LoVo (cell line): Measurements from ENCODE around the gene TMEM11.

Experiments used
- DNase-seq: peaks from one replicate; pipeline ENCODE4 v3.0.0-alpha.2; 2016; ENCODE audit warnings: low spot score

TMEM11 gene

DNA sequence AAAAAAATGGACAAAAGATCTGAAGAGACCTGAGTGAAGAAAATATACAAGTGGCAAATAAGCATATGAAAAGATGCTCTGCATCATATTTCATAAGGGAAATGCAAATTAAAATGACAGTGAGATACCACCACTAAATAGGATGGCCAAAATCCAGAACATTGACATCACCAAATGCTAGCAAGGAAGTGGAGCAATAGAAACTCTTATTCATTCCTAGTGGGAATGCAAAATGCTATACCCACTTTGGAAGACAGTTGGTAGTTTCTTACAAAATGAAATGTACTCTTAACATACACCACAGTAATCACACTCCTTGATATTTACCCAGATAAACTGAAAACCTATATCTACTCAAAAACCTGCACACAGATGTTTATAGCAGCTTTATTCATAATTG is 53.6 kb downstream of the TMEM11 start:
- no peak for DNase-seq

DNA sequence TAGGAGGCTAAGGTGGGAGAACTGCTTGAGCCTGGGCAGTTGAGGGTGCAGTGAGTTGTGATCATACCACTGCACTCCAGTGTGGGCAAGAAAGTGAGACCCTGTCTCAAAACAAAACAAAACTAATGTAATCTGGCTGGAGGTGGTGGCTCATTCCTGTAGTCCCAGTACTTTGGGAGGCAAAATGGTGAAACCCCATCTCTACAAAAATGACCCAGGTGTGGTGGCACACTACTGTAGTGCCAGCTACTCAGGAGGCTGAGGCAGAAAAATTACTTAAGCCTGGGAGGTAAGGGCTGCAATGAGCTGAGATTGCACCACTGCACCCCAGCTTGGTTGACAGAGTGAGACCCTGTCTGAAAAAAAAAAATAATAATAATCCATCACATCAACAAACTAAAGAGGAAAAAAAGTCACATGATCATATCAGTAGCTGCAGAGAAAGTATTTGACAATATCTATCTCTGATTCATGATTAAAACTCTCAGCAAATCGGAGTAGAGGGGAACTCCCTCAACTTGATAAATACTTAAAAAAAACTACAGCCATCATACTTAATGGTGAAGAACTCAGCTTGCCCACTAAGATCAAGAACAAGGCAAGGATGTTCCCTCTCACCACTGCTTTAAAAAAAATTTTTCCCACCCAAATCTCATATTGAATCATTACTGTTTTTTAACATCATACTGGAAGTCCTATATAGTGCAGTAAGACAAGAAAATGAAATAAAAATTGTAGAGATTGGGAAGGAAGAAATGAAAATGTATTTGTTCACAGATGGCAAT is 56.2 kb downstream of the TMEM11 start:
- no peak for DNase-seq

DNA sequence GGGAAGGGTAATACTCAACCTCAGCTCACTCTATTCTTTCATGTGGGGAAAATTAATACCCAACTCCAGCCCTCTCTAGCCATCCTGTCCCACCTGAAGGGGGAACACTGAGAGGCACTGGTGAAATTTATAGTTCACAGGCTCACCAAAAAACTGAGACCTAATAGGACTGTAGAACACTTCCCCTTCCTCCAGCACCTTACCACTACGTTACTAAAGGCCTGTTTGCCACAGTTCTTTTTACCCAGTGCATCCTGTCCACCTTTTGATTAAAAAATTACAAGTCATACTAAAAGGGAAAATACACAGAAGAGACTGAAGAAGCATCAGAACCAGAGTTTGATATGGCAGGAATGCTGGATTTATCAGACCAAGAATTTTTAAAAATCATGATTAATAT is 61.2 kb downstream of the TMEM11 start:
- DNase-seq: no peak

DNA sequence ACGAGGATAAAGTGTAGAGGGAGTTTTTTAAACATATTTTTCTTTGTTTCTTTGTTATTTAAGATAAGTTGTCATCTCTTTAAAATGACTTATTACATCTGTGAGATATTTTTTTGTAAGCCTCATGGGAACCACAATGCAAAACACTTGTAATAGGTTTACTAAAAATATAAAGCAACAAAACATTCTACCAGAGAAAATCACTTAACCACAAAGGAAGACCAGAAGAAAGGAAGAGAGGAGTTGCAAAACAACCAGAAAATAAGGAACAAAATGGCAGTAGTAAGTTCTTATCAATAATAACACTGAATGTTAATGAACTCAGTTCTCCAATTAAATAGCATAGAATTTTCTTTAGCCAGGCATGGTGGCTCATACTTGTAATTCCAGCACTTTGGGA is 64.3 kb downstream of the TMEM11 start:
- DNase-seq: no peak
